GM18517 (cell line): ENCODE measurements around the gene TMEM270.
"Not testable (repeated sequence)": the region's sequence is repeated elsewhere in the genome, so short reads cannot be mapped to it uniquely, and the experiment has no call there.

Experiments used
- ATAC-seq: cut with Tn5 transposase; IDR thresholded peaks from one replicate; pipeline ENCODE4 v1.9.1; 2021; ENCODE audit warnings: mild to moderate bottlenecking, moderate library complexity; ENCODE audit not compliant: unreplicated experiment

The TMEM270 gene

DNA sequence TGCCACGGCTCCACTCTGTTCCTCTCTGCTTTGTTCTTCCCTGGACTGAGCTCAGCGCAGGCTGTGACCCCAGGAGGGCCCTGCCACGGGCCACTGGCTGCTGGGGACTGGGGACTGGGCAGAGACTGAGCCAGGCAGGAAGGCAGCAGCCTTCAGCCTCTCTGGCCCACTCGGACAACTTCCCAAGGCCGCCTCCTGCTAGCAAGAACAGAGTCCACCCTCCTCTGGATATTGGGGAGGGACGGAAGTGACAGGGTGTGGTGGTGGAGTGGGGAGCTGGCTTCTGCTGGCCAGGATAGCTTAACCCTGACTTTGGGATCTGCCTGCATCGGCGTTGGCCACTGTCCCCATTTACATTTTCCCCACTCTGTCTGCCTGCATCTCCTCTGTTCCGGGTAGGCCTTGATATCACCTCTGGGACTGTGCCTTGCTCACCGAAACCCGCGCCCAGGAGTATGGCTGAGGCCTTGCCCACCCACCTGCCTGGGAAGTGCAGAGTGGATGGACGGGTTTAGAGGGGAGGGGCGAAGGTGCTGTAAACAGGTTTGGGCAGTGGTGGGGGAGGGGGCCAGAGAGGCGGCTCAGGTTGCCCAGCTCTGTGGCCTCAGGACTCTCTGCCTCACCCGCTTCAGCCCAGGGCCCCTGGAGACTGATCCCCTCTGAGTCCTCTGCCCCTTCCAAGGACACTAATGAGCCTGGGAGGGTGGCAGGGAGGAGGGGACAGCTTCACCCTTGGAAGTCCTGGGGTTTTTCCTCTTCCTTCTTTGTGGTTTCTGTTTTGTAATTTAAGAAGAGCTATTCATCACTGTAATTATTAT is 28.9 kb upstream of the TMEM270 start:
- no peak for ATAC-seq

GRCh38 chr7:73832806-73833205 is 28.2 kb upstream of the TMEM270 start:
- no peak for ATAC-seq

DNA sequence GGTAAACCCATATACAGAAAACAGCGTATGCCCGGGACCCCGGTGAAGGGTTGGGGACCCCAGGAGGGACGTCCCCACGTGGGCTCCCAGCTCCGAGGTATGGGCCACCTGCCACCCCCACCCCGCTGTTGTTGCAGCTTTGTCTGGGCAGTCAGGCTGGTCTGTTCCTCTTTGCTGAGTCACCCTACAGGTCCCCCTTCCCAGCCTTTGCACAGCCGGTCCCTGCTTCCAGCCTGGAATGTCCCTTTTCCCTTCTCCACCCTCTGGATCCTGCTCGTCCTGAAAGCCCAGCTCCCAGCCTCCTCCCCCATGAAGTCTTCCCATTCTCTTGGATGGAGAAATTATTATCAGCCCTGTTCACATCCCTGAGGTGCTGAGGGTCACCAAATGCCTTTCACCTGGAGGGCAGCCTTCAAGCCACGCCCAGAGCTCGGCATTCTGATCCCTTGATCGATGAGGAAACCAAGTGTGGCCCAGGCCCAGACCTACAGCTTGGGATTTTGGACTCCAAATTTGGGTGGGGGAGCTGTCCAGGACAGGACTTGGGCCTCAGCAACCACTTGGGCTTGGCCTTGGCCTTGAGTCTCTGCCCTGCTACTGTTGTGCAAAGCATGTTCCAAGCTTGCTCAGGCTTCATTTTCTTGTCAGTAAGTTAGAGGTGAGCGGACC is 27.6 kb upstream of the TMEM270 start:
- no peak for ATAC-seq

GRCh38 chr7:73834626-73835191 is 26.2 kb upstream of the TMEM270 start:
- no peak for ATAC-seq

GRCh38 chr7:73837167-73837566 is 23.8 kb upstream of the TMEM270 start:
- not testable (repeated sequence) for ATAC-seq

GRCh38 chr7:73838642-73839041 is 22.3 kb upstream of the TMEM270 start:
- ATAC-seq = no peak

- ATAC-seq = no peak
Observed at GRCh38 chr7:73839290-73839689, 21.7 kb upstream of the TMEM270 start.

DNA sequence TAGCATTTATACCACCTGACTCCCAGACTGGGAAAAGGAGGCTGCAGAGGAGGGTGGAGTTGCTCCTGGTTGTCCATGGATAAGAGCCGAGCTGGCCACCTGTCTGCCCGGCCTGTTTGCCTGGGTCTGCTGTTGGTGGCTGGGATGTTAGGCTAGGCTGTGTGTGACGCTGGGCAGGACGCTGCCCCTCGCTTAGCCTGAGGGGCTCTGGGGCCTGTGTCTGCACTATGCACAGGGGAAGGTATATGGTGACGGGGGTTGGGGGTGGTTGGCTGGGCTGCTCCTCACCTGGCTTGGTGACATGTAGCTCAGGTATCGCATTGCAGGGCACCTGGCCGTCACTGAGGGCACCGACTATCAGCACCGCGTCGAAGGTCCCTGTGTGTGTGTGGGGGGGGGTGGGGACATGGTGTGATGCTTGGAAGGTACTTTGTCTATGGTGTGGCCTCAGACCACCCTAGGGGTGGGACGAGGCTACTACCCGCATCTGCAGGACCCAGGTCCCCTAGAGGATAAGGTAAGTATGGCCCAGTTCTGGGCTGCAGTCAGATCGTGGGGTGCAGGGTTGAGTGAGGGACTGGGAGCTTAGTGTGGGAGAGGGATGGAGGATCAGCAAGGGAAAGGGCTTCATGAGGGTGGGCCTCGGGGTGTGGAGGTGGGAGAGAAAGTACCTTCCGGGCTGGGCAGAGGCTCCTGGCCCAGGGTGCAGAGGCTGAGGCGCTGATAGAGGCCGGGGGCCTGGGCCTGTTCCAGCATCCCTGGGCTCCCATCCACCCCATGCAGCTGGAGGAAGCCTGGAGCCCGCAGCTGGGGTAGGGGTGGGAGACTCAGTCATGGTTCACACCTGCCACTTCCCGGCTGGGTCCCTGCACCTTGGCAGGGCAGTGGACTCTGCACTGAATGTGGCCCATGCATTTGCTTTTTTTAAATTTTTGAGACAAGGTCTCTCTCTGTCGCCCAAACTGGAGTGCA is 20.9 kb upstream of the TMEM270 start:
- ATAC-seq = no peak

DNA sequence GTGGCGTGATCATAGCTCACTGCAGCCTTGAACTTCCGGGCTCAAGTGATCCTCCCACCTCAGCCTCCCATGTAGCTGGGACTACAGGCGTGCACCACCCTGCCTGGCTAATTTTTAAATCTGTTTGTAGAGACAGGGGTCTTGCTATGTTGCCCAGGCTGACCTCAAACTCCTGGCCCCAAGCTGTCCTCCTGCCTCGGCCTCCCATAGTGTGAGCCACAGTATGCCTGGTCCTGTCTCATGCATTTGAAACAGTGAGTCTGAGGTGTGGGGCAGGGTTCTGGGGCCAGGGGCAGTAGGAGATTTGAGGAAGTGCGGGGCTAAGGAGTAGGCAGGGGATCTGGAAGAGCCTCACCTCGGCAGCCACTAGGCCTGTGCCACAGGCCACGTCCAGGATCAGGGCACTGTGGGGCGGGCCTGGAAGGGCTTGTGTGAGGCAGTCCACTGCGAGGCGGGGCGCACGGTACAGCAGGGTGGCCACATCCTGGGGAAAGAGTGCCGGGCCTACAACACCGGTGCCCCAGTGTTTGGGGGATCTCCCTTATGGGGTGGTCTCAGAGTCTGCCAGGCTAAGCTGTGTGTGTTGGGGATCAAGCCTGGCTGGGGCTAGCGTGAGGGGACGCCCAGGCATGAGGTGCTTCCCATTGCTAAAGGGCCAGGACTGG is 20.1 kb upstream of the TMEM270 start:
- ATAC-seq = no peak

DNA sequence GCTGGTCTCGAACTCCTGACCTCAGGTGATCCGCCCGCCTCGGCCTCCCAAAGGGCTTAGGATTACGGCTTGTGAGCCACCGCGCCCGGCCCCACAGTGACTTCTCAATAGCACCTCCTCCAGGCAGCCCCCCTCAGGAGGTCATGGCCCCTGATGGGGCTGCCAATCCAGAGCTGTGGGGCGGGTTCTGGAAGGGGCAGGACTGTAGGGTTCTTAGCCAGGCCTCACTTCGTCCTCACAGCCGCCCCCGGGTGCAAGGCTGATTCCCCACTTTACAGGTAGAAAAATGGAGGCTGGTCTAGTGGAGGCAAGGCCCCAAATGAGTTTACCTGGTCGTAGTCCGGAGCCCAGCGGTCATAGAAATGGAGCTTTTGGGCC is 19.3 kb upstream of the TMEM270 start:
- ATAC-seq = no peak

- peak; percentile 93 for ATAC-seq
Observed at GRCh38 chr7:73842067-73842976, 18.6 kb upstream of the TMEM270 start, which contains the start of gene METTL27. TSS of gene METTL27 (minus strand) at chr7:73842516. CDS start at chr7:73842140, 376 bp downstream.

GRCh38 chr7:73844131-73844547 is 16.8 kb upstream of the TMEM270 start:
- no peak for ATAC-seq

DNA sequence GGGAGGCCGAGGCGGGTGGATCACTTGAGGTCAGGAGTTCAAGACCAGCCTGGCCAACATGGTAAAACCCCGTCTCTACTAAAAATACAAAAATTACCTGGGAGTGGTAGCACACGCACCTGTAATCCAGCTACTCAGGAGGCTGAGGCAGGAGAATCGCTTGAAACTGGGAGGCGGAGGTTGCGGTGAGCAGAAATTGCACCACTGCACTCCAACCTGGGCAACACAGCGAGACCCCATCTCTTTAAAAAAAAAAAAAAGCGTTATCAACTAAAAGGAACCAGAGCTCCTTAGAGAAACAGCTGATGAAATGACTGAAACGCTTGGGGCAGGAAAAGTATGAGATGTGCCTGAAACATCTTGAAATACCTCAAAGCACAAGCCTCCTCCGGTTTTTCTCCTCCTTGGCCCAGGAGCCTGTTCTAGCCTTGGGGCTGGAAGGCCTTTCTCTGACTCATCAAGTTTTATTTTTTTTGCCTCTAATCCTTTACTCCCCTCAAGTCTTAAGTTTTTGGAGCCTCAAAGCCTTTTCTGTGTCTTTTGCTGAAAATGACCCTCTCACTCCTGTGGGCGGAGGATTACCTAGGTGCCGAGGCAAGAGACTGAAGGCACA is 16.0 kb upstream of the TMEM270 start:
- no peak for ATAC-seq

DNA sequence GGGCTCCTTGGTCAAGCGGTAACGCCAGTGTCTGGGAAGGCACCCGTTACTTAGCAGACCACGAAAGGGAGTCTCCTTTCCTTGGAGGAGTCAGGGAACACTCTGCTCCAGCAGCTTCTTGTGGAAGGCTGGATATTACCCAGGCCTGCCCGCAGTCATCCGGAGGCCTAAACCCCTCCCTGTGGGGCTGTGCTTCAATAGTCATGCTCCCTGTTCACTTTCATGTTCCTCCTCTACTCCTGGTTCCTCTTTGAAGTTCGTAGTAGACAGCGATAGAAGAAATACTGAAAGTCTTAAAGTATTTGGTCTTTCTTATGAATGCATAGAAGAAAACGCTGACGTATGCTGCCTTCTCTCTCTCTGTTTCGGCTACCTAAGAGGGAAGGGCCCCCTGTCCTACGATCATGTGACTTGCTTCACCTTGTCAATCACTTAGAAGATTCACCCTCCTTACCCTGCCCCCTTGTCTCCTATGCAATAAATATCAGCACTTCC is 15.2 kb upstream of the TMEM270 start:
- ATAC-seq = not testable (repeated sequence)

- ATAC-seq = no peak
Observed at GRCh38 chr7:73847941-73848723, 12.8 kb upstream of the TMEM270 start.

DNA sequence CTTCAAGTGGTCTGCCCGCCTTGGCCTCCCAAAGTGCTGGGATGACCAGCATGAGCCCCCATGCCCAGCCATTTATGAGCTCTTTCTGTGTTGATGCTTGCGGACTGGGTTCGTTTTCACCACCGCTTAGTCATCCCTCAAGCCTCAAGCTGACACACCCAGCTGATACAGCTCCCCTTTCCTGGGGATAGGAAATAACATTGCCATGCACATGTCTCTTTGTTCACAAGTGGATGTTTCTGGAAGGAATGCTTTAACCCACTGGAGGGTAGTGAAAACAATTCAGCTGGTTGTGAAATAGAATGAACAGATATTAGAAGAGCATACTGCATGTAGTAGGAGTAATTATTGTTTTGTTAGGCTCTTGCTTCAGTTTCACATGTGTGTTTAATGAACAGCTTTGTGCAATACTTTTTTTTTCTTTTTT is 10.2 kb upstream of the TMEM270 start:
- no peak for ATAC-seq

DNA sequence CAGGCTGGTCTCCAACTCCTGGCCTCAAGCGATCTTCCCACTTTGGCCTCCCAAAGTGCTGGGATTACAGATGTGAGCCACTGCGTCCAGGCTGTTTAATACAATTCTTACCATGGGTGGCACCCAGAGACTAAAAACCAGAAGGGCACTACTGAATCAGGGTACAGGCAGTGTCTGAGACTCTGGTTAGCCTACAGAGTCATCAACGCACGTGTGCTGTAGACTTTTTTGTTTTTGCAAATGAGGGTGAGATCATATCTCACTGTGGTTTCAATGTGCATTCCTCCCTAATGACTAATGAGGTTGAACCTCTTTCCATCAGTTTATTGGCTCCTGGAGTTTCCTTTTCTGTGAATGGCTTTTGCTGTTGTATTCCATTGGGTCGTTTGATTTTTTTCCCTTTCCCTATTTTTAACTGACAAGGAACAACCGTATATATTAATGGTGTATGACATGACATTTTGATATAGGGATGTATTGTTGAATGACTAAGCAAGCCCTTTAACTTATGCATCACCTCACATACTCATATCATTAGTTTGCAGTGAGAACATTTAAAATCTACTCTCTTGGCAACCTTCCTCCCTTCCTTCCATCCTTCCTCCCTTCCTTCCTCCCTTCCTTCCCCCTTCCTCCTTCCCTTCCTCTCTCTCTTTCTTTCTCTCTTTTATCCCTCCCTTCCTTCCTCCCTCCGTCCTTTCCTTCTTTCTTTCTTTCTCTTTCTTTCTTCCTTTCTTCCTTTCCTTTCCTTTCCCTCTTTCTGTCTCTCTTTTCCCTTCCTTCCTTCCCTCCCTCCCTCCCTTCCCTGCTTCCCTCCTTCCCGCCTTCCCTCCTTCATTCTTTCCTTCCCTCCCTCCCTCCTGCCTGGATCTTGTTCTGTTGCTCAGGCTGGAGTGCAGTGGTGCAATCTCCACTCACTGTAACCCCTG is 9.3 kb upstream of the TMEM270 start:
- peak; percentile 77 for ATAC-seq
